ENCODE results near the gene MANF.

- TF ChIP-seq CTCF (IDR thresholded peaks at IDR 0.05) (no peak), POLR2A (IDR thresholded peaks at IDR 0.05) (no peak), EP300 (IDR thresholded peaks at IDR 0.05) (no peak)
Observed at GRCh38 chr3:51393564-51393963, 8.5 kb downstream of the MANF start.

All from tibial nerve (tissue), 4 donors.